Activated B cell treated with CpG ODN at 0.5 μM for 24 hours (primary cell): ENCODE results near the gene FRMPD2. TPM values are rescaled to one million over a fixed set of nuclear protein-coding genes. Genes with fewer than 3 reads are reported as not detected.
"Not testable (repeated sequence)": the region's sequence is repeated elsewhere in the genome, so short reads cannot be mapped to it uniquely, and the experiment has no call there.

Source experiments
- ATAC-seq: fragments of 200-7000 bp; cut with Tn5 transposase; one replicate; pipeline ENCODE4 v1.10.0; 2021; ENCODE audit warnings: low read depth, mild to moderate bottlenecking, moderate library complexity
- CTCF ChIA-PET: fragments of 350-600 bp; sonication (Branson Sonifier 250); formaldehyde crosslinking; loops from one replicate; lab custom pipeline; 2021; ENCODE audit warnings: antibody characterized with exemption; lab: Charles Lee
- POLR2A ChIA-PET: fragments of 350-600 bp; sonication (Branson Sonifier 250); formaldehyde crosslinking; loops from one replicate; lab custom pipeline; 2021; ENCODE audit warnings: antibody characterized with exemption; lab: Charles Lee
- DNase-seq: peaks from one replicate; pipeline ENCODE4 v3.0.0; 2022
- H3K27ac Mint-ChIP-seq: one replicate; pipeline ENCODE4 v1.8.0; 2020; ENCODE audit warnings: mixed read lengths
- H3K27me3 Mint-ChIP-seq: one replicate; pipeline ENCODE4 v1.8.0; 2021; ENCODE audit warnings: mixed read lengths
- H3K36me3 Mint-ChIP-seq: one replicate; pipeline ENCODE4 v1.8.0; 2021; ENCODE audit warnings: low read depth, mixed read lengths
- H3K4me1 Mint-ChIP-seq: one replicate; pipeline ENCODE4 v1.8.0; 2021; ENCODE audit warnings: mixed read lengths
- H3K4me3 Mint-ChIP-seq: one replicate; pipeline ENCODE4 v1.8.0; 2020; ENCODE audit warnings: mild to moderate bottlenecking, mixed read lengths
- H3K9me3 Mint-ChIP-seq: one replicate; pipeline ENCODE4 v1.8.0; 2020; ENCODE audit warnings: mixed read lengths
- intact Hi-C: fragments of 100-400 bp; cut with micrococcal nuclease; formaldehyde crosslinking; loops from one replicate; pipeline ENCODE4 v1.15.1; 2024
- total RNA-seq: library from RNA; stranded (reverse); gene quantifications from 2 replicates; pipeline ENCODE4 v1.2.3, GENCODE V29; 2022
- TF ChIP-seq, protein P1 (sequence below): fragments of 200-600 bp; IDR thresholded peaks from one replicate; pipeline ENCODE4 v1.8.0; 2022; ENCODE audit warnings: antibody characterized with exemption, mild to moderate bottlenecking

The FRMPD2 gene
- total RNA-seq, 1 donor from 2014 or later, result not detected

DNA sequence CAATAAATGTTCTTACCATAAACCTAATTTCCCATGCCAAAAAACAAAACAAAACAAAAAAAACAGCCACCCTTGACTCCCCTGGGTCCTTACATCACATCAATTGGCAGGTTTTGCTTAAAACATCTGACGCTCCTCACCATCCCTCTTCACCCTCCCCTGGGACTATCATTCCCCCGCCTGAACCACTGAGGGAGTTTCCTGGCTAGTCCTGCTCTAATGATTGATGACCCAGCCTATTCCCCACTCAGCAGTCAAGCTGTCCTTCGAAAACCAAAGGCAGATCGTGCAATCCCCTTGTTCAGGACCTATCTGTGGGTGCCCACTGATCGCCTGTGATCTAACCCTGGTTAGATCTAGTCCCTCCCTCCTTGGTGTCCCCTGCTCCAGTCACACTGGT is 11.2 kb upstream of the FRMPD2 start:
- TF ChIP-seq, protein P1, sequence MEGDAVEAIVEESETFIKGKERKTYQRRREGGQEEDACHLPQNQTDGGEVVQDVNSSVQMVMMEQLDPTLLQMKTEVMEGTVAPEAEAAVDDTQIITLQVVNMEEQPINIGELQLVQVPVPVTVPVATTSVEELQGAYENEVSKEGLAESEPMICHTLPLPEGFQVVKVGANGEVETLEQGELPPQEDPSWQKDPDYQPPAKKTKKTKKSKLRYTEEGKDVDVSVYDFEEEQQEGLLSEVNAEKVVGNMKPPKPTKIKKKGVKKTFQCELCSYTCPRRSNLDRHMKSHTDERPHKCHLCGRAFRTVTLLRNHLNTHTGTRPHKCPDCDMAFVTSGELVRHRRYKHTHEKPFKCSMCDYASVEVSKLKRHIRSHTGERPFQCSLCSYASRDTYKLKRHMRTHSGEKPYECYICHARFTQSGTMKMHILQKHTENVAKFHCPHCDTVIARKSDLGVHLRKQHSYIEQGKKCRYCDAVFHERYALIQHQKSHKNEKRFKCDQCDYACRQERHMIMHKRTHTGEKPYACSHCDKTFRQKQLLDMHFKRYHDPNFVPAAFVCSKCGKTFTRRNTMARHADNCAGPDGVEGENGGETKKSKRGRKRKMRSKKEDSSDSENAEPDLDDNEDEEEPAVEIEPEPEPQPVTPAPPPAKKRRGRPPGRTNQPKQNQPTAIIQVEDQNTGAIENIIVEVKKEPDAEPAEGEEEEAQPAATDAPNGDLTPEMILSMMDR, result no peak
- Mint-ChIP-seq H3K4me1 (peaks cover 35% of the 10 kb centered on the region), H3K27ac (no peak overlapping the region), H3K4me3 (no peak overlapping the region), H3K27me3 (no peaks in the 10 kb centered on the region), H3K9me3 (peaks cover 10% of the 10 kb centered on the region), H3K36me3 (no peaks in the 10 kb centered on the region)
- ATAC-seq (peak; percentile 45), DNase-seq (no peak)
- CTCF ChIA-PET, result no interaction called here
- intact Hi-C loops, result loop anchor here (5.0 kb wide), 1 partner anchor 53 kb away; no protein-coding TSS in a partner anchor
- POLR2A ChIA-PET, result no interaction called here

DNA sequence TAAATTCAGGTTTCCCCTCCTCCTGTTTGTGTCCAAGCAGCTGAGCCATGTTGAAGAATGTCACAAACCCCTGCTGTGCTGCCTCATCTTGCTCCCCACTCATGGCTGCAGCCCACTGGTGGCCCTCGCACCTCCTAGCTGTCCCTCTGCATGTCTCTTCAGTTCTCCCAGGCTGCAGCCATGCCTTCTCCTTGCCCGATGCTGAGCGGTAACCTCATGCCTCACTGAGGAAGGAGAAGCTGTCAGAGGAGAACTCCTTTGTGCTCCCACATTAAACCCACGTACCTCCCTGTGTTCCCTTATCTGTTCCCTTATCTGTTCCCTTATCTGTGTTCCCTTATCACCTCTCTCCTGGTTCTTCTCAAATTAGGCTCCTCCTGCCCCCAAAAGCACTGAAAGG is 10.3 kb upstream of the FRMPD2 start:
- Mint-ChIP-seq H3K4me1 (peaks cover 32% of the 10 kb centered on the region), H3K27ac (no peak overlapping the region), H3K27me3 (no peaks in the 10 kb centered on the region), H3K36me3 (no peaks in the 10 kb centered on the region), H3K9me3 (peaks cover 10% of the 10 kb centered on the region), H3K4me3 (no peak overlapping the region)
- ATAC-seq (no peak), DNase-seq (no peak)
- ChIA-PET POLR2A (no interaction called here), CTCF (no interaction called here)
- TF ChIP-seq, protein P1, result no peak
- intact Hi-C loops, result loop anchor here (5.0 kb wide), 1 partner anchor 53 kb away; no protein-coding TSS in a partner anchor

DNA sequence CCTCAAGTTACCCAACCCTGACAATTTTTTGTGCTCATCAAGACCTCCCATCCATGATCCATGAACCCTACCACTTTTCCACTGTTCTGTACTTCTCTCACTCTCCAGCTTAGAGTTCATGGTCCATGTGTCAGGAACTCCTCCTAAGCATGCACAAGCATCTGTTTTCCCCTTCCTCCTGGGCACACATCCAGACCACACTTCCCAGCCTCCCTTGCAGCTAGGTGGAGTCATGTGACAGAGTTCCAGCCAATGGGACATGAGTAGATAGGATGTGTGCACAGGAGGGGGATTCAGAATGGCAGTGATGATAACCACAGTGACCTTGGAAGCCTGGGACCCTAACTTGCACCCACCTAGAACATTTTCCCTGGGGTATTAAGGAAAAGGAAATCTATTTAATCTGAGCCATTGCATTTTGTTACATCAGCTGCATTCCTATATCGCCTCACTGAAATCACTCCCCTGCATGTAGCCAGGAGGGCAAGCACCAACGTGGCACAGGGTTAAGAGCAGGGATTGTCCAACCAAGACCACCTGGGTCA is 9.6 kb upstream of the FRMPD2 start:
- TF ChIP-seq, protein P1, result no peak
- DNase-seq, result no peak
- ATAC-seq, result no peak
- H3K9me3 Mint-ChIP-seq, result peaks cover 10% of the 10 kb centered on the region
- H3K4me1 Mint-ChIP-seq, result peaks cover 36% of the 10 kb centered on the region
- ChIA-PET POLR2A (no interaction called here), CTCF (no interaction called here)
- H3K27me3 Mint-ChIP-seq, result no peaks in the 10 kb centered on the region
- H3K4me3 Mint-ChIP-seq, result no peak overlapping the region
- H3K27ac Mint-ChIP-seq, result no peak overlapping the region
- intact Hi-C loops, result no loop called here
- H3K36me3 Mint-ChIP-seq, result no peaks in the 10 kb centered on the region

DNA sequence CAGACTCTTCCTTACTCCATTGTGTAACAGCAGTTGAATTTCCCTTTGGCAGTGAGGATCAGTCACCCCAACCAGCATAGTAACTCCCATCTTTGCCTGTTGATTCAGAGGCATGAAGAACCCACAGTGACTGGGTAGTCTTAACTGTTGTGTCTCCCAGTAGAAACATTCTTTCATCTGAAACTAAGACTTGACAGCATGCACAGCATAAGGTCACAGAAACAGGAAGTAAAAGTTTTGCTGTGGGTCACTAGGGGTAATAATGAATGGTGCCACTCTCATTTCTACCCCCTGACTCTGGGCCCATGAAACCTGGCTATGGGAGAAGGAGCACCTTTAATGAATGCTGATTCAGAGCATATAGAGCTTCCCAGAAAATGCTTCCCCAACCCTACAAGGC is 8.3 kb upstream of the FRMPD2 start:
- H3K36me3 Mint-ChIP-seq, result no peaks in the 10 kb centered on the region
- POLR2A ChIA-PET, result no interaction called here
- ATAC-seq (peak; percentile 58), DNase-seq (no peak)
- intact Hi-C loops, result no loop called here
- TF ChIP-seq, protein P1, result no peak
- H3K4me3 Mint-ChIP-seq, result no peak overlapping the region
- H3K4me1 Mint-ChIP-seq, result peaks cover 43% of the 10 kb centered on the region
- H3K27me3 Mint-ChIP-seq, result no peaks in the 10 kb centered on the region
- H3K27ac Mint-ChIP-seq, result peak overlapping the region; percentile 77
- CTCF ChIA-PET, result no interaction called here
- peaks cover 10% of the 10 kb centered on the region for H3K9me3 Mint-ChIP-seq

DNA sequence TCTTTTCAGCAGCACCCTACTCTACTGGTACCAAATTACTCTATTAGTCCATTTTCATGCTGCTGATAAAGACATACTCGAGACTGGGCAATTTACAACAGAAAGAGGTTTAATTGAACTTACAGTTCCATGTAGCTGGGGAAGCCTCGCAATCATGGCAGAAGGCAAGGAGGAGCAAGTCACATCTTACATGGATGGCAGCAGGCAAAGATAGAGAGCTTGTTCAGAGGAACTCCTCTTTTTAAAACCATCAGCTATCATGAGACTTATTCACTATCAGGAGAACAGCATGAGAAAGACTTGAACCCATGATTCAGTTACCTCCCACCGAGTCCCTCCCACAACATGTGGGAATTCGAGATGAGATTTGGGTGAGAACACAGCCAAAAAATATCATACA is 7.2 kb upstream of the FRMPD2 start:
- CTCF ChIA-PET, intact Hi-C loops, H3K4me3 Mint-ChIP-seq, DNase-seq, H3K36me3 Mint-ChIP-seq, POLR2A ChIA-PET, ATAC-seq, H3K27me3 Mint-ChIP-seq: not testable (repeated sequence)
- peak overlapping the region; percentile 33 for H3K27ac Mint-ChIP-seq
- H3K4me1 Mint-ChIP-seq, result peaks cover 43% of the 10 kb centered on the region
- peaks cover 10% of the 10 kb centered on the region for H3K9me3 Mint-ChIP-seq
